Lower leg skin (tissue), 3 donors: ENCODE results near the gene APOL2.

ENCODE experiments used
- POLR2A ChIP-seq, 2 donors: fragments of 450-650 bp; IDR thresholded peaks; one replicate each; pipeline ENCODE4 v1.6.1; 2016 to 2017; ENCODE audit warnings: antibody characterized with exemption in 2 of 2, mild to moderate bottlenecking in 1 of 2, moderate library complexity in 1 of 2
- TF ChIP-seq, protein P1 (sequence below), 3 donors: fragments of 450-650 bp; IDR thresholded peaks; one replicate each; pipeline ENCODE4 v1.5.1; 2016; ENCODE audit warnings: antibody characterized with exemption in 3 of 3, mild to moderate bottlenecking in 3 of 3, moderate library complexity in 2 of 3

GRCh38 chr22:36239150-36239400 lies 252 bp downstream of the APOL2 start:
- TF ChIP-seq, protein P1, sequence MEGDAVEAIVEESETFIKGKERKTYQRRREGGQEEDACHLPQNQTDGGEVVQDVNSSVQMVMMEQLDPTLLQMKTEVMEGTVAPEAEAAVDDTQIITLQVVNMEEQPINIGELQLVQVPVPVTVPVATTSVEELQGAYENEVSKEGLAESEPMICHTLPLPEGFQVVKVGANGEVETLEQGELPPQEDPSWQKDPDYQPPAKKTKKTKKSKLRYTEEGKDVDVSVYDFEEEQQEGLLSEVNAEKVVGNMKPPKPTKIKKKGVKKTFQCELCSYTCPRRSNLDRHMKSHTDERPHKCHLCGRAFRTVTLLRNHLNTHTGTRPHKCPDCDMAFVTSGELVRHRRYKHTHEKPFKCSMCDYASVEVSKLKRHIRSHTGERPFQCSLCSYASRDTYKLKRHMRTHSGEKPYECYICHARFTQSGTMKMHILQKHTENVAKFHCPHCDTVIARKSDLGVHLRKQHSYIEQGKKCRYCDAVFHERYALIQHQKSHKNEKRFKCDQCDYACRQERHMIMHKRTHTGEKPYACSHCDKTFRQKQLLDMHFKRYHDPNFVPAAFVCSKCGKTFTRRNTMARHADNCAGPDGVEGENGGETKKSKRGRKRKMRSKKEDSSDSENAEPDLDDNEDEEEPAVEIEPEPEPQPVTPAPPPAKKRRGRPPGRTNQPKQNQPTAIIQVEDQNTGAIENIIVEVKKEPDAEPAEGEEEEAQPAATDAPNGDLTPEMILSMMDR (IDR thresholded peaks at IDR 0.05), result no peak
- TF ChIP-seq POLR2A (IDR thresholded peaks at IDR 0.05), result no peak
